Retina (tissue), 1 donor: ENCODE data around the gene TBX4.
"Not testable (repeated sequence)": the region's sequence is repeated elsewhere in the genome, so short reads cannot be mapped to it uniquely, and the experiment has no call there.

Source experiments
- DNase-seq: peaks from one replicate; pipeline ENCODE4 v3.0.0-alpha.2; 2016

Gene TBX4

DNA sequence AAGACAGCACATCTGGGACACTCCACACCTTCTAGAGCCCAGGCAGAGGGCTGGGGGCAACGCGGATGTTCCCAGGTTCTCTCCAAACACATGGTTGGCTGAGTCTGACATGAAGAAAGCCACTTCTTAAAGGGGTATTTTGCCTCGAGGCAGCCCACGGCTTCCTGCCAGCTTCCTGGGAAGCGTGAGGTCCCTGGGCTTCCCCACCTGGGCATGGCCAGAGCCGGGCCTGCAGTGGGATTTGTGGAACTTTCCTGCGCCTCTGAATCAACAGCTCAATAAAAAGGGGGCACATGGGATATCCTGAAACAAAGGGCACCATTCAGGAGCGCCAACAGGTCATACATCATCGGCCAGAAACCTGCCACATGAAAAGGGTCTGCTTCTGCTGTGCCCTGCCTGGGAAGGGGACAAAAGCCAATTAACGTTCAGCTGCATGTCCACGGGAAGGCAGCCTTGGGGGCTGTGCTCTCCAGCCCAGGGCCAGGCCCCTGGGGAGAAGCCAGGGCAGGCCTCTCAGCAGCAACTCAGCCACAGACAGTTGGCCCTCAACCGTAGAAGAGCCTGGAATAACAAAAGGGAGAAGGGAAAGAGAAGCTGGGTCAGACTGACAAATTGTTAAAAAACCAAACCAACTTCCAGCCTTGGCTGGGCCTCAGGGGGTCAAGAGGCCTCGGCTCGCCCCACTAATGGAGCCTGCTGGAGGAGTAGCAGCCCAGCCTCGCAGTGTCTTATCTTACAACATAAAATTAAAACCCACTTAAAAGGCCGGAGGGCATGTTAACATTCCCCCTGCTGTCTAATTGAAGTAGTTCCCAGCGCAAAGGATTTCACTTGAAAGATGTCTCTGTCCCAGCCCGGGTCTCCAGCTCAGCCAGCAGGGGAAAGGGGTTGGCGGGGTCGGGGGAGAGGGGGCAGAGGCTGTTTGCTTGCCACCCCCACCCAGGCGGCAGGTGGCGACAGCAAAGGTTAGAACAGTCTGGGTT lies 34.2 kb downstream of the TBX4 start:
- peak; percentile 76 for DNase-seq

- peak; percentile 90 for DNase-seq
These were observed 35.2 kb downstream of the TBX4 start for GRCh38 chr17:61487161-61487988.

DNA sequence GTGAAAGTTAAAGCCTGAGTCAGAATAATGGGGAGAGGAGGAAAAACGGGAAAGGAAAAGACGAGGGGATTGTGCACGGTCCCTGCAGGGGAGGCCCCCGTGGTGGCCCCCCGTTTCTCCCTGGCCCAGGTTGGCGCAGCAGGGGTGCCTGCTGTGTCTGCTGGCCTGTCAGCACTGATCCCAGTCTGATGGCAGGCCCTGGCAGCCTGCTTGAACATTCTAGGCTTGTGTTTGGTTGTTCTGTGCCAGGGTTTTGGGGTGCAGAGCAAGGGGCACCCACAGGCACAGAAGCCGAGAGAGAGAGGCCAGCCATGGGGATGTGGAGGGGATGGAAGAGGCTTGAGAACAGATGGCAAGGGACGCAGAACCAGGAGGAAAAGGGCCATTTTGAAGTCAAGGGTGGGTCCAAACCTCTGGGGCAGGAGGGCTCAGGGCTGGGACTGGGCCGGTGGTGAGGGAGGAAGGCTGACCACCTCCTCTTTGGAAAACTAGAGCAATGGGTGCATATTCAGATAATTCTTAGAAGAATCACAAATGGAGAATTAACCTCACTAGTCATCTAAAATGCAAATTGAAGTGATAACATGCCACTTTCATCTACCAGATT lies 35.9 kb downstream of the TBX4 start:
- peak; percentile 54 for DNase-seq

DNA sequence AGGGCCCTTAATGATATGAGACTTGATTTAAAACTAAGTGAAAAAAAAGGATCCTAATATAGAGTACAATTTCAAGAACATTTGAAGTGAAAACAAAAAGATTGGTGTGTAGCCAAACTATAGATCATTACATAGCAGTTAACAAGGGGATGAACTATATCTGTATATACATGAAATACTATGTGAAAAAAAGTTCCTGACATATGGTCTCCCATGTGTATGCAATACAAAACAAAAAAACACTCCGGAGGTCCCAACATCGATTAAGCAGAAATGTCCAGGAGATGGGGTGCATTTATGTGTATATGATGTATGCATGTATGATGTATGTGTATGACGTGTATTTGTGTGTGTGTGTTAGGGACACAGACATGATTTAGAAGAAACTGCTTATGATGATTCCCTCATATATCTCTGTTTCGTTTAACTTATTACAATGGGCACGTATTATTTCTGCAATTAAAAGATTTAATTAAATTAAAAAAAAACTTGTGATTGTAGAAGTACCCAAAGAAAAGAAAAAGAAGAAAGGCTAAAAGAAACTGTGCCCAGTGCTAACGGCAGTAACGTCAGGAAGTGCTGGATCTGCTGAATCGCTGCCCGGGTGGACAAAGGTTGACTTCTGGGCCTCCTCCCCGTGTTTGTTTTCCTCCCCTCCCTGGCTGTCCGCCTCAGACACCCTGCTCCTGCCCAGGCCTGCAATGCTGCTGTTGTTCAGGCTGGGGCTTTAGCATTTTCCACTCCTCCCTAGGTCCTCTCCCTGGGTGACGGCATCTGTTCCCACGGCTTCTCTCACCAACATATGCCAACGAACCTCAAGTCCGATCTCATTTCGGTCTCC lies 36.9 kb downstream of the TBX4 start:
- DNase-seq, result no peak

DNA sequence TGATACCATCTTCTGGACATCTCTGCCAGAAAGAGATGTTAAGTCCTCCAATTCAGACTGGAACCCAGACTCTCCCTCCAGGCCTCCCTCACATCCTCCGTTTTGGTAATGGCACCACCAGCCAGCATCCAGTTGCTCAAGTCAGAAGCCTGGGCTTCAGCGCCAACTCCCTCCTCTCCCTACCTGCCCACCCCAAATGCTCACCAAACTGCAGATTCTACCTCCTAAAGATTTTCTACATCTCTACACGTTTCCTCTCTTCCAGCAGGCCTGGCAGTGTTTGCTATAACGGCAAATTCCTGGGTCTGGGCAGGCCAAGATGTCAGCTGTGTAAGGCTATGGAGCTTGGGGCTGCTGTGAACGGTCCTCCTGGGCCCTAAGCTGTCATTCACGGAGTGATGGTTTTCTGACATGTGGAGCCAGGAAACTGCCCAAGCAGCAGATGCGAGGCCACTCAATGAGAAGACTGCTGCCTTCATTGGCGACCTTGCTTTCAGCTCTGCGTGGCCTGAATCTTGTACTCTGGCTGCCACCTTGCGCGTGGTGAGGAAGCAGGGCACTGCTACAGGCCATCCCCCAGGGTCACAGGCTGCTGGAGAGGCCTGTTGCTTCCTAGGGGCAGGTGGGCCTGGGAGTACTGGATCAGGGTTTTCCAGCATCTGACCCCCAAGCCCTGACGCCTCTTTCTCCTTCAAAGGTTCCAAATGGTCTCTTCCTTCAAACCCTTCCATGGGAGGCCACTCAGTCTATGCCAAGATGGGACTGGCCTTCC lies 37.7 kb downstream of the TBX4 start:
- peak; percentile 76 for DNase-seq

GRCh38 chr17:61490540-61490975 lies 38.3 kb downstream of the TBX4 start:
- no peak for DNase-seq

DNA sequence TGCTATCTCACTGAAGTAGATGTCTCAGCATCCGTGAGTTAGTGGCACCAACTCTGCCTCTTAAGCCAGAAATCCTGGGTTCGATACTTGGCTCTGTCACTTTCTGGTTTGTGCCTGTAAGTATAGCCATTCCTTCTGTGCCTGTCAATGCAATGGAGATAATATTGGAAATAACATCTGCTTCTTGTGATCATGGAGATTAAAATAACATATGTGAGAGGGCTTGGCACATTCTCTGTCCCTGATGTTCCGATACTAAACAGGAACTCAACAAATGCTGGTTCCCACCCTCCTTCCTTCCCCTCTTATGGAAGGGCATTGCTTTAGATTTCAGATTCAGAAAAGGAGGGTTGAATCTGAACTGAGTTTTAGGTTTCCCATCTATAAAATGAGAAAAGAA lies 39.8 kb downstream of the TBX4 start:
- no peak for DNase-seq

DNA sequence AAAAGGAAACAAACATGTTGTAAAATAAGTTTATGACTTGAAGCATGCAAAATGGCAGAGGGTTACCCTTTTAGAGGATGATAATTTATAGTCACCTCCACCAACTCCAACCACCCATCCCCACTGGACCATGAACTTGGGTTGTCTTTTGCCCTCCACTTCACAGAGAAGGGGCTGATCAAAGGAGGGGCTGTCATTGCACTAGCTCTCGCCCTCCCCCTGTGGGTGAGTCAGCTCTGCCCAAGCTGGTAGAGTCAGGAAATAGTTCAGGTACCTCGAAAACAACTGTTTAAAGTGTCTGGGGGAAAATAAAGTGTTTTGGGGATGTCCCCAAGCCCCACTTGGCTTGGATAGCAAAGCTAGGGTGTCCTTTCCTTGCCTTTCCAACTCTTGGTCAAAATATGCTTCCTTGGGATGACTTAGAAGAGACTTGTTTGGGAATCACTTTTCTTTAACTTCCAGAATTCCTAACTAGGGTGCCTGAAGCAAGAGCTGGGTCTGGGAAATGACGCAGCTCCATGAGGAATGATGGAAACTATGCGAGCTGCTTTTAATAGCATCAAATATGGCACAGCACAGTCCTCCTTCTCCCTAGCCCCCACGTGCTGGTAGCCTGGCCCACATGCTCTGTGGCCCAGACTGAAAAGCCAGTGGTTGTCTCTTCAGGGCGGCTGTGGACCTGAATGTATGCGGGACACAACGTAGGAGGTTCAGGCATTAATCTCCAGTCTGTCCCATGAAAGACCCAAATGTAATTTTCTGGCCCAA lies 40.7 kb downstream of the TBX4 start:
- DNase-seq, result no peak

DNA sequence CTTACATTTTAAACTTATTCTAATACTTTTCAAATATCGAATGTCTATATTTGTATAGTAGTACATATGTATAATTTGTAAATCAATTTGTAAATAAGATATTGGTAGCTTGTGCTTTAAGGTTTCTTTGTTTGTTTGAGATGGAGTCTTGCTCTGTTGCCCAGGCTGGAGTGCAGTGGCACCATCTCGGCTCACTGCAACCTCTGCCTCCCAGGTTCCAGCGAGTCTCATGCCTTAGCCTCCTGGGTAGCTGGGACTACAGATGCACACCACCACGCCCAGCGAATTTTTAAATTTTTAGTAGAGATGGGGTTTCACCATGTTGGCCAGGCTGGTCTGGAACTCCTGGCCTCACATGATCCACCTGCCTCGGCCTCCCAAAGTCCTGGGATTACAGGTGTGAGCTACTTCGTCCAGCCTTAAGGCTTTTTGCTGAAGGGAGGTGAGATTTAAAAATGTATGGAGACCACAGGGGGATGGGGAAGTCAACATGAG lies 41.7 kb downstream of the TBX4 start:
- DNase-seq, result not testable (repeated sequence)

GRCh38 chr17:61494325-61495160 lies 42.3 kb downstream of the TBX4 start:
- no peak for DNase-seq

DNA sequence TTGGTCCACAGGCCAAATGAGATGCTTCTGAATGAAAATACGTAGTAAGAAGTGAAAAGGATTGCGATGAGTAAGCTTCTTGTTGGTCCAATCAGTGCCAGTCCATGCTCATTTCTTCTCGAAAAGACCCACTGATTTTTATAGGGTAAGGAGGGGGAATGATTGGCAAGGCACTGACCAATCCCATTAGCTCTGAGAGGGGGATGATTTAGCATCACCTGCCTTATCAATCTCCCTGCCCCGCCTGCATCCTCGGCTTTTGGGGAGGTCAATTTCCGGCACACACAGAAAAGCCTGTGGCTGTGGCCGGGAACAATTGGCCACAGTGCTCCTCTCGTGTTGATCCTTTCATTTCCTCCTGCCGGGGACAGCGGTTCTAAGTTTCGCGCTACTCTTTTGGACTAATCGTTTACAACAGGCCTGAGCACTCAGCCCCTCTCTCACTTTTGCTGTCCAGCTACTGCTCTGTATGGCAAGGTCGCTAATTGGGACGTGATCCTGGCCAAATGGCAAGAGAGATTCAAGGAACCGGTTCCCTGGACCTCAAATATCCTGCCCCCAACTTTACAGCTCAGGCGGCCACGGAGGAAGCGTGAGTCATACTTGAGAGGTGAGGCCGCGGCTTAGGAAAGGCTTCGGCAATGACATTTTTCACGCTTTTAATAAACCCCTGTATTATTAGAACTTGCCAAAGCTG lies 43.1 kb downstream of the TBX4 start:
- no peak for DNase-seq

- DNase-seq, result peak; percentile 45
These were observed 44.1 kb downstream of the TBX4 start for GRCh38 chr17:61496174-61496956.

- peak; percentile 35 for DNase-seq
These were observed 44.9 kb downstream of the TBX4 start for GRCh38 chr17:61496957-61497653.

- DNase-seq, result no peak
These were observed 46.1 kb downstream of the TBX4 start for GRCh38 chr17:61498042-61498994.

- no peak for DNase-seq
These were observed 47.4 kb downstream of the TBX4 start for GRCh38 chr17:61499632-61500031.

DNA sequence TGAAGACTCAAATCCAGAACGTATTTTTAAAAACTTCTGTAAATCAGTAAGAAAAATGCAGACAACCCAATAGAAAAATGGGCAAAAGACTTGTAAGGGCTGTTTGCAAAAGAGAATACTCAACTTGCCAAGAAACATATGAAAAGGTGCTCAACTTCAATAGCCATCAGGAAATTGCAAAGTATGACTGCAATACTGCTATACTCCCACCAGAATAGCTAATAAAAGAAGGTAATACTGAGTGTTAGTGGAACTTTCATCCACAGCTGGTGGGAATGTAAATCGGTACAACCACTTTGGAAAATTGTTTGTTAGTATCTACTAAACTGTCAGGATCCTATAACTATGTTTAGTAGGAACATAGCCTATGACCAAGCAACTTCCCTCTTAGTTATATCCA lies 48.1 kb downstream of the TBX4 start:
- no peak for DNase-seq
